Colonic mucosa (tissue), 4 donors: ENCODE data around the gene TMEM135. TPM values are rescaled to one million over a fixed set of nuclear protein-coding genes. Genes with fewer than 3 reads are reported as not detected.

Source experiments
- DNase-seq: peaks from one replicate; pipeline ENCODE4 v3.0.0-alpha.2; 2020
- H3K27ac ChIP-seq: fragments of 200-600 bp; one replicate; pipeline ENCODE4 v1.8.0; 2021
- H3K27me3 ChIP-seq: fragments of 200-600 bp; one replicate; pipeline ENCODE4 v1.8.0; 2021
- H3K36me3 ChIP-seq: fragments of 200-600 bp; one replicate; pipeline ENCODE4 v1.8.0; 2021
- H3K4me1 ChIP-seq: fragments of 200-600 bp; one replicate; pipeline ENCODE4 v1.8.0; 2021; ENCODE audit warnings: mild to moderate bottlenecking
- H3K4me3 ChIP-seq: fragments of 200-600 bp; one replicate; pipeline ENCODE4 v1.8.0; 2021
- H3K9ac ChIP-seq, 2 donors: one replicate each; pipeline ENCODE4 v1.7.0; 2013; ENCODE audit warnings: control low read depth in 2 of 2, low read depth in 2 of 2, low read length in 2 of 2
- H3K9me3 ChIP-seq: fragments of 200-600 bp; one replicate; pipeline ENCODE4 v1.8.0; 2021
- CTCF ChIP-seq: fragments of 200-600 bp; IDR thresholded peaks from one replicate; pipeline ENCODE4 v1.8.0; 2022; ENCODE audit warnings: antibody characterized with exemption, mild to moderate bottlenecking
- intact Hi-C: fragments of 100-400 bp; cut with DNase I; formaldehyde crosslinking; loops from one replicate; pipeline ENCODE4 v1.14.1; 2022
- total RNA-seq, 2 donors: library from RNA; stranded (reverse); fragmentation: NEBNext Ultra II Directional in 1 of 2; extraction: Animal tissue kit (Norgen Biotek cat#: 25700) in 1 of 2; gene quantifications; one replicate each; pipeline ENCODE4 v1.2.1, GENCODE V29; 2021
- donor health status: healthy.
- donor health status: DM: no; HTN: no; CAD: no.
- donor health status: DM: no; HTN: no; CAD: no.

Gene TMEM135
- total RNA-seq, 2 donors from 2014 or later: 28.8 to 41.4 TPM

DNA sequence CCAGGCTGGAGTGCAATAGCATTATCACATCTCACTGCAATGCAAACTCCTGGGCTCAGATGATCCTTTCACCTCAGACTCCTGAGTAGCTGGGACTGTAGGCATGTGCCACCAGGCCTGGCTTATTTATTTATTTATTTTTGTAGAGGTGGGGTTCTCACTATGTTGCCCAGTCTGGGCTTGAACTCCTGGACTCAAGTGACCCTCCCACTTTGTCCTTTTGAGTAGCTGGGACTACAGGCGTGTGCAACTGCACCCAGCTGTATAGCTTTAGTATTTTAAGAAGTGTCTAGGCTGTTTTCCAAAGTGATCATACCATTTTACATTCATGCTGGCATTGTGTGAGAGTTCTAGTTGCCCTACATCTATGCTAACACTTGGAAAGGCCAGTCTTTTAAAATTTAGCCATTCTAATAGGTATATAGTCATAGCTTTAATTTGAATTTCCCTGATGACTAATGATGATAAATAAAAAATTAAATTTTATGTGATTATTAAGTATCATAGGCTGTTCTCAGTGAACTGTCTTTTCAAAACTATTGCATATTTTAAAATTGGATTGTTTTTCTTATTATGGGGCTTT lies 96.9 kb downstream of the TMEM135 start:
- Histone ChIP-seq H3K4me1 (no peaks in the 10 kb centered on the region), H3K9ac (no peak overlapping the region), H3K36me3 (no peaks in the 10 kb centered on the region), H3K27ac (no peak overlapping the region), H3K9me3 (no peaks in the 10 kb centered on the region), H3K4me3 (no peak overlapping the region), H3K27me3 (no peaks in the 10 kb centered on the region)
- TF ChIP-seq CTCF: no peak
- no peak for DNase-seq
- intact Hi-C loops: no loop called here

- no peak for TF ChIP-seq CTCF
- intact Hi-C loops: no loop called here
These were observed 98.5 kb downstream of the TMEM135 start for GRCh38 chr11:87136236-87136635.

GRCh38 chr11:87137711-87138110 lies 100.0 kb downstream of the TMEM135 start:
- intact Hi-C loops: no loop called here
- H3K4me3 ChIP-seq: no peak overlapping the region
- no peak for TF ChIP-seq CTCF

More at GRCh38 chr11:87136236-87136635, 98.5 kb downstream of the TMEM135 start:
- Histone ChIP-seq H3K4me1 (no peaks in the 10 kb centered on the region), H3K4me3 (no peak overlapping the region), H3K9ac (no peak overlapping the region), H3K9me3 (no peaks in the 10 kb centered on the region), H3K27ac (no peak overlapping the region), H3K27me3 (no peaks in the 10 kb centered on the region), H3K36me3 (no peaks in the 10 kb centered on the region)
- DNase-seq: no peak

DNA sequence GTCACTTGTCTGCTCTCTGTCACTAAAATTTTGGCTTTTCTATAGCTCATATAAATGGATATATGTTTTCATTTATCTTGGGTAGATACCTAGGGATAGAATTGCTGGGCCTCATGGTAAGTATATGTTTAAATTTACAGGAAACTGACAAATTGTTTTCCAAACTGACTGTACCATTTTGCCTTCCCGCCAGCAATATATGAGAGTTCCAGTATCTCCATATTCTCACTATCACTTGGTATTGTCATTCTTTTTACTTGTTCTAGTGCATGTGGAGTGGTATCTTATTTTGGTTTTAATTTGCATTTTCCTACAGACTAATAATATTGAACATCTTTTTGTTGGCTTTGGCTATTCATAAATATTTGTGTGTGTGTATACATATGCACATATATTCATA lies 101.7 kb downstream of the TMEM135 start:
- Histone ChIP-seq H3K9me3 (no peaks in the 10 kb centered on the region), H3K4me1 (no peaks in the 10 kb centered on the region), H3K36me3 (no peaks in the 10 kb centered on the region), H3K9ac (no peak overlapping the region), H3K4me3 (no peak overlapping the region), H3K27ac (no peak overlapping the region), H3K27me3 (no peaks in the 10 kb centered on the region)
- intact Hi-C loops: no loop called here
- TF ChIP-seq CTCF: no peak
- DNase-seq: no peak

More at GRCh38 chr11:87137711-87138110, 100.0 kb downstream of the TMEM135 start:
- Histone ChIP-seq H3K4me1 (no peaks in the 10 kb centered on the region), H3K9me3 (no peaks in the 10 kb centered on the region), H3K9ac (no peak overlapping the region), H3K27ac (no peak overlapping the region), H3K36me3 (no peaks in the 10 kb centered on the region), H3K27me3 (no peaks in the 10 kb centered on the region)
- DNase-seq: no peak

DNA sequence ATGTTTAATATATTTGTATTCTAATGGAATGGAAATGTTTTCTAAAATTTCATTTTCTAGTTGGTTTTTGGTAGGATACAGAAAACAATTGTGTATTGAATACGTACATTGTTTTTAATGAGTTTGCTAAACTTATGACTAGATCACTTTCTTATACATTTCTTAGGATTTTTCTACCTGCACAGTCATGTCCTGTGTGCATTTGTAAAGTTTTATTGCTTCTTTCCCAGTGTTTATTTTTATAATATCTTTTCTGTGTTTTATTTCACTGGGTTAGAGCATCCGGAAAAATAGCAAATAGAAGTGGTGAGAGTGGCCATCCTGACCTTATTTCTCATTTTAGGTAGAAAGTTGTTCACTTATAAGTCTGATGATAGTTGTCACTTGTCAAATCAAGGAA lies 103.6 kb downstream of the TMEM135 start:
- intact Hi-C loops: no loop called here
- Histone ChIP-seq H3K4me1 (no peaks in the 10 kb centered on the region), H3K9ac (no peak overlapping the region), H3K36me3 (no peaks in the 10 kb centered on the region), H3K27me3 (no peaks in the 10 kb centered on the region), H3K27ac (no peak overlapping the region), H3K4me3 (no peak overlapping the region), H3K9me3 (no peaks in the 10 kb centered on the region)
- no peak for TF ChIP-seq CTCF
- DNase-seq: no peak
